Measurements from ENCODE around the gene USP25.
A peak's percentile ranks its signal among the peaks of the same experiment; 100 is the strongest.

USP25 gene

DNA sequence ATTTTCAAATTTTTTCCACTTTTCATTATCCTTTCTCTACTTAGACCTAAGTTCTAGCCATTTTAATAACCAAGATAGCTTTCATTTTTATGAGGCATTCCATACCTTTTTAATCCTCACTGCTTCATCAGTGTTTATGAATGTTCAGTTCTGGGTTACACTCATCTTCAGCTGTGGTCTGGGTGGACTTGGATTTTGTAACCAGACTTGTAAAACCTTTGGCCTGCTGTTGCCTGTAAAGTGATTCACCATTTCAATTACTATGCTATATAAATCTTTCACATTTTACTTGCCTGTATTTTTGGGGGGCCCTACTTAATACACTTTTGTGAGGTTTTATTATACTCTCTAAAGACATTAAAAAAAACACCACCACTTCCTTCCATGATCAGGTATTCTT lies 46.2 kb downstream of the USP25 start:
- no peaks in the 10 kb centered on the region for H3K27me3 ChIP-seq (ENCODE audit: low read depth, low read length)
- peaks cover 6% of the 10 kb centered on the region; the same call in 1 of the 2 replicates for H3K4me1 ChIP-seq (ENCODE audit: low read length)
- H2AFZ ChIP-seq (ENCODE audit: low read depth, low read length): no peak overlapping the region
- no peak overlapping the region for H3K4me2 ChIP-seq (ENCODE audit: low read length)
- no peaks in the 10 kb centered on the region; the same call in 1 of the 2 replicates for H3K79me2 ChIP-seq (ENCODE audit: low read length)
- H3K27ac ChIP-seq (ENCODE audit: low read length): no peak overlapping the region
- no peak for TF ChIP-seq EZH2phosphoT487 (IDR thresholded peaks at IDR 0.05; ENCODE audit: low read depth)
- TF ChIP-seq, protein P1, sequence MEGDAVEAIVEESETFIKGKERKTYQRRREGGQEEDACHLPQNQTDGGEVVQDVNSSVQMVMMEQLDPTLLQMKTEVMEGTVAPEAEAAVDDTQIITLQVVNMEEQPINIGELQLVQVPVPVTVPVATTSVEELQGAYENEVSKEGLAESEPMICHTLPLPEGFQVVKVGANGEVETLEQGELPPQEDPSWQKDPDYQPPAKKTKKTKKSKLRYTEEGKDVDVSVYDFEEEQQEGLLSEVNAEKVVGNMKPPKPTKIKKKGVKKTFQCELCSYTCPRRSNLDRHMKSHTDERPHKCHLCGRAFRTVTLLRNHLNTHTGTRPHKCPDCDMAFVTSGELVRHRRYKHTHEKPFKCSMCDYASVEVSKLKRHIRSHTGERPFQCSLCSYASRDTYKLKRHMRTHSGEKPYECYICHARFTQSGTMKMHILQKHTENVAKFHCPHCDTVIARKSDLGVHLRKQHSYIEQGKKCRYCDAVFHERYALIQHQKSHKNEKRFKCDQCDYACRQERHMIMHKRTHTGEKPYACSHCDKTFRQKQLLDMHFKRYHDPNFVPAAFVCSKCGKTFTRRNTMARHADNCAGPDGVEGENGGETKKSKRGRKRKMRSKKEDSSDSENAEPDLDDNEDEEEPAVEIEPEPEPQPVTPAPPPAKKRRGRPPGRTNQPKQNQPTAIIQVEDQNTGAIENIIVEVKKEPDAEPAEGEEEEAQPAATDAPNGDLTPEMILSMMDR (IDR thresholded peaks at IDR 0.05; ENCODE audit: low read depth, low read length): no peak
- no peak overlapping the region for H3K4me3 ChIP-seq (ENCODE audit: low read length)
- H4K20me1 ChIP-seq (ENCODE audit: insufficient read depth, low read length): no peaks in the 10 kb centered on the region
- no peaks in the 10 kb centered on the region for H3K9me3 ChIP-seq (ENCODE audit: insufficient read depth, low read length)
- peaks cover 11% of the 10 kb centered on the region for H3K36me3 ChIP-seq (replicated peaks; ENCODE audit: low read depth, low read length)
- H3K9ac ChIP-seq (ENCODE audit: low read length): no peak overlapping the region

- H3K27ac ChIP-seq (ENCODE audit: low read length): no peak overlapping the region
- peaks cover 6% of the 10 kb centered on the region; the same call in 1 of the 2 replicates for H3K4me1 ChIP-seq (ENCODE audit: low read length)
- no peaks in the 10 kb centered on the region for H3K27me3 ChIP-seq (ENCODE audit: low read depth, low read length)
- H3K4me2 ChIP-seq (ENCODE audit: low read length): peak overlapping the region; percentile 18
- H4K20me1 ChIP-seq (ENCODE audit: insufficient read depth, low read length): no peaks in the 10 kb centered on the region
- TF ChIP-seq, protein P1 (IDR thresholded peaks at IDR 0.05; ENCODE audit: low read depth, low read length): no peak
- no peak for TF ChIP-seq EZH2phosphoT487 (IDR thresholded peaks at IDR 0.05; ENCODE audit: low read depth)
- H2AFZ ChIP-seq (ENCODE audit: low read depth, low read length): no peak overlapping the region
- no peak overlapping the region for H3K4me3 ChIP-seq (ENCODE audit: low read length)
- H3K9me3 ChIP-seq (ENCODE audit: insufficient read depth, low read length): no peaks in the 10 kb centered on the region
- peaks cover 20% of the 10 kb centered on the region for H3K36me3 ChIP-seq (replicated peaks; ENCODE audit: low read depth, low read length)
- H3K9ac ChIP-seq (ENCODE audit: low read length): no peak overlapping the region
- H3K79me2 ChIP-seq (ENCODE audit: low read length): no peaks in the 10 kb centered on the region; the same call in 1 of the 2 replicates
Measured at GRCh38 chr21:15776818-15777217, 47.0 kb downstream of the USP25 start.

- no peak overlapping the region for H3K4me3 ChIP-seq (ENCODE audit: low read length)
- no peak overlapping the region for H3K9ac ChIP-seq (ENCODE audit: low read length)
- TF ChIP-seq, protein P1 (IDR thresholded peaks at IDR 0.05; ENCODE audit: low read depth, low read length): no peak
- H3K36me3 ChIP-seq (replicated peaks; ENCODE audit: low read depth, low read length): peaks cover 25% of the 10 kb centered on the region
- peaks cover 3% of the 10 kb centered on the region; the same call in 1 of the 2 replicates for H3K4me1 ChIP-seq (ENCODE audit: low read length)
- H3K9me3 ChIP-seq (ENCODE audit: insufficient read depth, low read length): no peaks in the 10 kb centered on the region
- H3K27ac ChIP-seq (ENCODE audit: low read length): no peak overlapping the region
- no peak overlapping the region for H3K4me2 ChIP-seq (ENCODE audit: low read length)
- no peaks in the 10 kb centered on the region; the same call in 1 of the 2 replicates for H3K79me2 ChIP-seq (ENCODE audit: low read length)
- H2AFZ ChIP-seq (ENCODE audit: low read depth, low read length): no peak overlapping the region
- no peaks in the 10 kb centered on the region for H4K20me1 ChIP-seq (ENCODE audit: insufficient read depth, low read length)
- no peaks in the 10 kb centered on the region for H3K27me3 ChIP-seq (ENCODE audit: low read depth, low read length)
Measured at GRCh38 chr21:15781986-15782385, 52.2 kb downstream of the USP25 start.

- Histone ChIP-seq H3K27me3 (ENCODE audit: low read depth, low read length) (no peaks in the 10 kb centered on the region), H3K9me3 (ENCODE audit: insufficient read depth, low read length) (no peaks in the 10 kb centered on the region), H3K36me3 (replicated peaks; ENCODE audit: low read depth, low read length) (no peaks in the 10 kb centered on the region), H3K4me2 (ENCODE audit: low read length) (no peak overlapping the region), H3K79me2 (ENCODE audit: low read length) (no peaks in the 10 kb centered on the region), H3K27ac (ENCODE audit: low read length) (no peak overlapping the region), H3K9ac (ENCODE audit: low read length) (no peak overlapping the region), H4K20me1 (ENCODE audit: insufficient read depth, low read length) (no peaks in the 10 kb centered on the region), H3K4me3 (ENCODE audit: low read length) (no peak overlapping the region), H3K4me1 (ENCODE audit: low read length) (no peaks in the 10 kb centered on the region), H2AFZ (ENCODE audit: low read depth, low read length) (no peak overlapping the region)
- TF ChIP-seq EZH2phosphoT487 (IDR thresholded peaks at IDR 0.05; ENCODE audit: low read depth): no peak
- TF ChIP-seq, protein P1 (IDR thresholded peaks at IDR 0.05; ENCODE audit: low read depth, low read length): no peak
Measured at GRCh38 chr21:15788847-15789523, 59.2 kb downstream of the USP25 start.

Measured in OCI-LY3 (cell line).